AG04450 (cell line): ENCODE data around the gene PRSS27. TPM values are rescaled to one million over a fixed set of nuclear protein-coding genes. Genes with fewer than 3 reads are reported as not detected.

Experiments
- CTCF ChIA-PET: fragments of 300-600, 350-600 bp; formaldehyde crosslinking; extraction: SDS; loops from one replicate; lab custom pipeline; 2022; ENCODE audit warnings: antibody characterized with exemption, inconsistent platforms; lab: Charles Lee
- POLR2A ChIA-PET: fragments of 350-600 bp; formaldehyde crosslinking; extraction: SDS; loops from one replicate; lab custom pipeline; 2021; ENCODE audit warnings: antibody characterized with exemption, inconsistent platforms; lab: Yijun Ruan, JAX
- DNase-seq: peaks from one replicate; pipeline ENCODE4 v3.0.0-alpha.2; 2011; ENCODE audit warnings: low read depth, low spot score
- H3K27ac ChIP-seq: one replicate; pipeline ENCODE4 v1.5.1; 2012; ENCODE audit warnings: low read depth, low read length, control low read depth
- H3K27me3 ChIP-seq: one replicate; pipeline ENCODE4 v1.6.0; 2012; ENCODE audit warnings: low read length; ENCODE audit not compliant: control insufficient read depth, insufficient read depth
- H3K4me3 ChIP-seq: 2 replicates; pipeline ENCODE4 v1.5.1; 2011; ENCODE audit warnings: mild to moderate bottlenecking, low read depth, low read length, control low read depth
- H3K9me3 ChIP-seq: 2 replicates; pipeline ENCODE4 v1.5.1; 2012; ENCODE audit warnings: low read length; ENCODE audit not compliant: control insufficient read depth, insufficient read depth
- CTCF ChIP-seq: IDR thresholded peaks from 2 replicates; pipeline ENCODE4 v1.5.1; 2011; ENCODE audit warnings: low read depth, low read length, control low read depth, inconsistent platforms
- polyA plus RNA-seq: library from polyadenylated mRNA; depleted of rRNA; stranded (reverse); fragments of >200 nt; gene quantifications from 2 replicates; pipeline ENCODE4 v1.2.3, GENCODE V29; 2011

The PRSS27 gene
- polyA plus RNA-seq, 1 experiment = 0.32 TPM

- no peak overlapping the region for H3K27ac ChIP-seq
- no peak overlapping the region for H3K4me3 ChIP-seq
- H3K9me3 ChIP-seq = peaks cover 10% of the 10 kb centered on the region
- no peak for TF ChIP-seq CTCF
- no peak for DNase-seq
- CTCF ChIA-PET = no interaction called here
- H3K27me3 ChIP-seq = no peaks in the 10 kb centered on the region
- POLR2A ChIA-PET = no interaction called here
These were observed 28.9 kb upstream of the PRSS27 start for GRCh38 chr16:2748757-2749455.

DNA sequence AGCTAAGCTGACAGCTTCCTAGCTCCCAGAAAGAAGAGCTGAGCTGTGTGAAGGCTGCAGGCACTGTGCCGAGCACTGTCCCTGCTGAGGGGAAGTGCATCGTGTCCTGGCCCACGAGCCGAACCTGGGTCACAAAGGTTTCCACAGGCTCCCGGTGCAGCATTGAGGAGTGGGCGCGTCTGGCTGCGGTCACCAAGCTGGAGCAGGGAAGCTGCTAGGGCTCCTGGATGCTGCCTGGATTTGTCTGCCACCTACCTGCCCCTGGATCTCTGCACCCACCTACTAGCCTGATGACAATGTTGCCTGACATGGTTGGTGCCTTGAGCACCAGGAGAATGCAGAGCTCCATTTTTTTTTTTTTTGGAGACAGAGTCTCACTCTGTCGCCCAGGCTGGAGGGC lies 25.9 kb upstream of the PRSS27 start:
- Histone ChIP-seq H3K9me3 (no peaks in the 10 kb centered on the region; the same call in 1 of the 2 replicates), H3K27ac (no peak overlapping the region), H3K4me3 (no peak overlapping the region), H3K27me3 (no peaks in the 10 kb centered on the region)
- ChIA-PET POLR2A (interaction anchor here (1.0 kb wide), 1 partner anchor 9 kb away, joined by 3 read pairs; no protein-coding TSS in a partner anchor), CTCF (no interaction called here)
- no peak for DNase-seq
- no peak for TF ChIP-seq CTCF

DNA sequence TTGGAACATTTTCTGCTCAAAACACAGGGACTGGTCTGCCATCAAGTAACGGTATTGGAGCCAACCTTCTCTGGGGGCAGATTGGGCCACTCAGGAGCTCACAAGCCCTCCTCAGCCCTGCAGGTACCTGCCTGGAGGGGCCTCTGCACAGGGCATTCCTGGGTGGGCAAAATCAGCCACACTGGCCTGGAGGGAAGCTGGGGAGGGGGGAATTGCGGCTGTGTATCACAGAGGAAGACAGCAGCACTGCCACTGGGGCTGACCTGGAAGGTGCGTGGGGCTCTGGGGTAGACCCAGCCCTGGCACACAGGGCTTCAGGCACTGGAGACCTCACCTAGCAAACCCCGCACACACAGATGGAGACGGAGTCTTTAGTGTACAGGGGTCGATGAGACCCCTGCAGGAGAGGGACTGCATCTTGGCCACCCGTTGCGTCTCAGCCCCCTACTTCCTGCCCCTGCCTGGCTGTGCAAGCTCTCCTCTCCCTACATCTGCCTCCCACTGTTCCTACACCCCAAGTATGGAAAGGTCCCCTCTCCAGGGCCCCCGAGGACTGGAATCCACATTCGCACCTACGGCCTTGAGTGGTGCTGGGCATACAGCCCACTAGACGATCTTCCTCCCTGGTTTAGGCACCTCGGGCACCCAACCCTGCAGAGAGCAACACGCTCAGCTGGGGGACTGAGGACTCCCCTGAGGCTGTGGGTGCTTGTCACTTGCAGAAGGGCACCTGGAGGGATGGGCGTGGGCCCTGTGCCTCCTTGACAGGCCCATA lies 25.3 kb upstream of the PRSS27 start:
- no peaks in the 10 kb centered on the region for H3K27me3 ChIP-seq
- DNase-seq = no peak
- H3K27ac ChIP-seq = no peak overlapping the region
- no peaks in the 10 kb centered on the region; the same call in 1 of the 2 replicates for H3K9me3 ChIP-seq
- no peak for TF ChIP-seq CTCF
- POLR2A ChIA-PET = interaction anchor here (1.0 kb wide), 1 partner anchor 8 kb away, joined by 3 read pairs; no protein-coding TSS in a partner anchor
- H3K4me3 ChIP-seq = no peak overlapping the region
- CTCF ChIA-PET = no interaction called here

GRCh38 chr16:2744711-2745110 lies 24.7 kb upstream of the PRSS27 start:
- Histone ChIP-seq H3K9me3 (no peaks in the 10 kb centered on the region; the same call in 1 of the 2 replicates), H3K4me3 (no peak overlapping the region), H3K27ac (no peak overlapping the region), H3K27me3 (no peaks in the 10 kb centered on the region)
- TF ChIP-seq CTCF = no peak
- no peak for DNase-seq
- ChIA-PET POLR2A (no interaction called here), CTCF (no interaction called here)
